Stimulated activated CD4-positive, alpha-beta T cell treated with anti-CD3 and anti-CD28 coated beads, Interleukin-15, amount 100 ng/mL, for 24 hours (primary cell): ENCODE results near the gene AFF2.

Experiments
- DNase-seq: peaks from one replicate; pipeline ENCODE4 v3.0.0-alpha.2; 2020

Gene AFF2

DNA sequence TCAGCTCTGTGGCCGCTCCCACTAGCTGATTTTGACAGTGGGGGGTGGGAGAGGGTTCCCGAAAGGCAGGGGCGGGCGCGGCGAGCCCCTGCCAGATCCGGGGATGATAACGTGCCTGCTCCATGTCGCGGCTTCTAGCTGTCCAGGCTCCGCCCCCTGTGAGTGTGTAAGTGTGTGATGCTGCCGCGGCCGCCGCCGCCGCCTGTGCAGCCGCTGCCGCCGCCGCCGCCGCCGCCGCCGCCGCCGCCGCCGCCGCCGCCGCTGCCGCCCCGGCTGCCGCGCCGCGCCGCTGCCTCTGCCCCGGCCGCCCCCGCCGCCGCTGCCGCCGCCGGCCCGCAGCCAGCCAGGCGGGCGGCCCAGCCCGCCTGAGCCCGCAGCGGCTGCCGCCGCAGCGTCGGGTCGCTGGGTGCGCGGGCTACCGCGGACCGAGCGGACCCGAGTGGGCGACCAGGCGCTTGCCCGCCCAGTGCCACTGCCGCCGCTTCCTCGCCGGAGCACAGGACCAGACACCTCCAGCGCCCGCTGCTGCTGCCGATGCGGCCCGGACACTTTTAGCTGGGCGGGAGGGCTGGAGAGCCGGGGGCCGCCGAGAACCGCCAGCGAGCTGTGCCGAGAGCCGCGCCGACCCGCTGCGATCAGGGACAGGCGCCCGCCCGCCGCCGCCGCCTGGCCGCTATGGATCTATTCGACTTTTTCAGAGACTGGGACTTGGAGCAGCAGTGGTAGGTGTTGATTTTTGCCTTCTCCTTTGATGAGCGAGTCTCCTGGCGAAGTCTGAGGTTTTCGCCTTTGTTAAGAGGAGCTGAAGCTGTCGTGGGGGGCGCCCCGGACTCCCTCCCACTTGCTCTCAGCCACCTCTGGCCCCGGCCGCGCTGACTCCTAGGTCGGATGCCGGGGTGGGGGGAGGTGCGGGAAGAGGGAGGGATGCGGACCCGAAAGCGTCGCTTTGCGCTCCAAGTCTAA lies at the start of gene AFF2:
Gene AFF2 (plus strand): TSS at position 195 of the 963 bp plus-strand sequence. CDS start 481 bp downstream, at position 676.
- peak; percentile 70 for DNase-seq

DNA sequence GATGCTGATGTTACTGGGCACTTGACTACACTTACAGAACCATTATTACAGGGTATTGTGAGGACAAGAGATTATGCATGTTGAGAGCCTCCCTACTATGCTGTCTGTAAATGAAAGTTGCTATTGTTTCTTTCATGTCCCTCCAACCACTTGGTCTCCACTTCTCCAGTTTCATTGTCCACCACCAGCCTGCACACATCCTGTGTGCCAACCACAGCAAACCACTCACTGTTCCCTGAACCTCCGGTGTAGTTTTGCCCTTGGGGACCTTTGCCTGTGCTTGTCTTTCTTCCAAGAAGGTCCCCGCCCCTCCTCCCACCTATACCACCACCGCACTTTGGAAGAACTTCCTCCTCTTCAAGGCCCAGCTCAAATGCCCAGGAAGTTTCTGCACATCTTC lies 43.1 kb upstream of the AFF2 start:
- DNase-seq: no peak

DNA sequence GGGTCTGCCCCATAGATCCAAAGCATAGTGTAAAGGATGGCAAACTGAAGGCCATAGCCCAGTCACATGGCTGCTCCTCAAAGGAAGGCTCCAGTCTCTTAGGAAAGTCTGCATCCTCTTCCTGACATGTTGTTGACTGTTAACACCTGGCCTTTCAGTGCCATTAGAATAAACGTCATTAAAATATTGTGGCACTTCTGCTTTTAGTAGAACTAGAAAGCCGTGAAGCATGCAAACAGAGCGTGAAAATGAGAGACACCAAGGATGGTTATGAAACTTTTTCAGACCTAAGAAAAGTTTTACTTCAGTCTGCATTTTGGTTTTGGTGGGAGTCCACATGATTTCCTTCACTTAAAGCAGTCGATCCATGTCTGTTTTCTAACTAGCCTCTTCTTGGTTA lies 41.1 kb upstream of the AFF2 start:
- DNase-seq: no peak

DNA sequence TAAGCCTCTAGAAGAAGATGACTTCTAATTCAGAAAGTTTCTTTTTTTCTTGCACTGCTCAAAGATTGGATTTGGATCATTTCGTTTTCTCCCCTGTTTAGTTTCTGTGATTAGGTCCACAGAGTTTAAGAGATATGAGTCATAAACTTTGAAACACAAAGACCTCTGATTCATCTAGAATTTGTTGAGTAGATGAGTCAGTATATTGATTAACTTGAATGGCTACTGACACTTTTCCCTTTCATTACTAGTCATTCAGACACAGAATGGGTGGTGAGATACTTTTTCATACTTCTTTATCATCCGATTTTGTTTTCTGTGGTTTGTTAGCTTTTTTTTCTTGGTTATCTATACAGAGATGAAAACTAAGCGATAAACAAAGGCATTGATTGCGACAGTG lies 34.1 kb upstream of the AFF2 start:
- DNase-seq: no peak

DNA sequence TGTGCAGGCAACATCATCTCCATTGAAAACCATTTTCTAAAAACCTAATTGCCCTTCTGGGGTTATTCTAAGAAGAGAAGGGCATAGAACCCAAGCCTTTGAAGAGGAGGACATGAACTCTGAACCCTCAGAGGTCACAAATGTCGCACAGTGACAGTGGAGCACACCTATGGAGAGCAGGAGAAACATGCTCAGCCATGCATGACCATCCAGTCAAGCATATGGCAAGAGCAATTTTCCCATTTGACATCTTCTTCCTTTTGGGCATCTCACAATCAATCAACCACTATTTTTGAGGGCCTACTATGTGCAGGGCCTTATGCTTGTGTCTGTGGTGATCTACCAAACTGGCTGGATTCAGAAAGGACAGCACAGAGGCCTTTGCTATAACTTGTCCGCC lies 30.1 kb upstream of the AFF2 start:
- DNase-seq: no peak

DNA sequence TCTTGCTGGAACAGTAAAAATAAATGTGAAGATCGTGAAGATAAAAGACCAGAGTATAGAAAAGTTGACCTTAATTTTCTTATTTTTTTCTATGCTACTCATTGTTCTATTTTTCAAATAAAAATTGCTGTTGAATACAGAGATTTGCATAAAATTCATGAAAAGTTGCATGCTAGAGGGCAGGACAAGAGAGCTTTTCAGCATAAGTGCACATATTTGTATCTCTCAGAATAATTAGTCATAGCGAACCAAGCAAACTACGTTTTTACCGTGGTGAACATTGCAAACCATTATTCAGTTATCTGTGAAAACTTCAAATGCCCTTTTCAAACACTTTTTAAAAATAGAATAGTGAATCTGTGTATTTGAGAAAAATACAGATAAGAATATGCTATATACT lies 26.4 kb upstream of the AFF2 start:
- DNase-seq: no peak

DNA sequence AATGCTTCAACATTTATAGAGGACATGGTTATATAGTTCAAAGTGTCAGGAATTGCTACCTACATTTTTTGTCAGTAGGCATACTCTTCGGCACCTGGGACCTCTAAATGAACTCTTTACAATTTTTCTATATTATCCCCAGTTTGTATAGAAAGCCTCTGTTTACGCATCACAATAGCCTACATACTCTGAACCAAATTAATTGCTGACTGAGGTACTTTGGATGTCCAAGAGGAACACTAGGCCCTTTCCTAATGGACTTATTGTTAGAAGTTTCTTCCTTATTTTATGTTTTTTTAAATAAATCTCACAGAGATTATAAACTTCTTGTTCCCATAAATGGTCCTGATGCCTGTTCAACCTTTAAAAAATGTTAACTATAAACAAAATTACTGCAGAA lies 8.4 kb upstream of the AFF2 start:
- no peak for DNase-seq

DNA sequence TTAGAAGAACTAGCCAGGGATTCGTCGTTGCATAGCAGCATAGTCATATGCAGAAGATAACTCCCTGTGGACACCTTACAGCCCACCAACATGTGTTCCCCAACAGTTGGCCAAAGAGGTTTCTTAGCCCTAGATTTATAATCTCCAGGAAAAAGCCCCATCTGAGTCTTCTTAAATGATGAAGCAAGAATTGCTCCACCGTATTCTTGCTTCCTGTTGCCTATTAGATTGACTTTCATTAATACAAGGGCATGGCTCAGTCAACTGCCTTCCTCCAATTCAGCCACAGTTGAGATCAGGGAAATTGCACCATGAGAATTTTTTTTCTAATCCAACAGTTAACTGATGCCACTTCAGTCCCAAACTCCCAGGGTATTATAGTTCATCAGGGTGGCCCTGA lies 5.2 kb upstream of the AFF2 start:
- DNase-seq: no peak

DNA sequence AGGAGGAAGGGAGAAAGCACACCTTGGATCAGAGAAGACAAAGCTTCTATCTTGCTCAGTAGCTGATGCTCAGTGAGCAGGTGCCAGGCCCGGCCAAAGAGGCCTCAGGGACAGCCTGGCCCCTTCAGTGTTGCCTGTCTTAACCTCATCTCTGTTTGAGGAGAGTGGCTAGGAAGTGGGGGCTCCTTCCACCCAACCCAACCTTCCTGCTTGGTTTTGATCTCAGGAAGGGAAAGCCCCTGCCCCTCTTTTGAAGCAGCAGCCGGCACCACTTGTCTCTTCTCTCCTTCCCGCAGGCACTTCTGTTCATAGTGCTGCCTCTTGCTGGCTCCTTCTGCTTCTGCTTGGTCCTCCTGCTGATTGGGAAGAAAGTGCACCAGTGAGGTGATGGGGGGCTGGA lies 2.4 kb upstream of the AFF2 start:
- DNase-seq: no peak

DNA sequence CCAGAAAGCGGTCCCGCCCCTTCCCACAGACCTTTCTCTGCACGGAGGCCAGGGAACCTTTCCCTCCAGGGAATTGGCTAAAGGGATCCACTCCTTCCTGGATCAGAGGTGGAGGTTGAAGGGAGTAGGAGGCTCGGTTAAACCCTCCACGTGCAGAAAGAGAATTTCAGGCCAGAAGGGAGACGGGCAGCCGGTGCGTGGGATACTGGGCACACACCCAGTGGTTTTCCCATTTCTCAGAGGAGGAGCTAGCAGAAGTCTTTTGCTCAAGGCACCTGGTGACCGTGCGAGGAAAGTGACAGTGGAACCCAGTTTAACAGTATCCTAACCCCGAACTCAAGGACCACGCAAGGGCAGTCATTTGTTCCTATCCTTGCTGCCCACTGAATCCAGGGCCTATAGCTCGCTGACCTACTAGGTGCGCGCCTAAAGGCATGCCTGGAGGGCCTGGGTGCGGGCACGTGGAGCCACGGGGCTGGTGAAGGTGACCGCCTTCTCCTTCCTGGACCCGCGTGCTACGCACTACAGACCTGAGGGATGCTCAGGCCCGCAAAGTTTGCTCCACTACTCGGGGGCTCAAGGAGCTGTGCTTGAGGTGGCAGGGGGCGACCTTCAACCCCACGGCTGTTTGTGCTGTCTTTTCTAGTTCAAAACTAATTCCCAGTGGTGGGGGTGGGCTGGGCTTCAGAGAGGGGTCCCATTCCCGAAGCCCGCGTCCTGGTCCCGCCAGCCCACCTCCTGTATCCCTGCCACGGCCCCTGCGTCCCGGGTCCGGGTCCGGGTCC lies 587 bp upstream of the AFF2 start:
- DNase-seq: no peak

DNA sequence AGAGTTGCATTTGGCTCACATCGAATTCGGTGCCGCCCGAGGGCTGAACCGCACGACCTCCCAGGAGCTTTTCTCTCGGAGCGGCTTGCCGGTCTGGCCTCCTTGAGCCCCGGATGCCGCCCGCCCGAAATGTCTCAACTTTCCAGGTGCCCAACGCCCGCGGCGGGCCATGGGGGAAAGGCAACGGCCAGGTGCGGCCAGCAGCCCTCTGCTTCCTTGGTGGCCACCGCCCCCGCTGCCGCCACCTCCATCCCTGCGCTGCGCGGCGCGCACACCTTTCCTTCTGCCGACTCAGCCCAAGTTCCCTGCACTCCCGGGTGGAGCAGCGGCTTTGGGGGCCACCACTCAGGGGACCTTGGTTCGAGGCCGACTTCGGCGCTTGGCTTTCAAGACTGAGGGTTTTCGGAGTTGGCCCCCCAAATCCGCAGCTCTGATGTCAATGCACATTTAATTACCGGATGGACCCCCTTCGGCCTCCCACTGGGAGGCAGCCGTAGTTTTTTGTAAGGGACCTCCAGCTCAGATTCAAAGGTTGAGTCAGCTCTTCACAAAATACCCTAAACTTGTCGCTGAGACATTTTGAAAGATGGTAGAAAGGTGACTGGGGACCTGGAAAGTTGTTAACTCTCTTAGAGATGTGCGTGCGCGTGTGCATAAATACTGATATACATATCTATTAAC lies 1.1 kb downstream of the AFF2 start:
- peak; percentile 21 for DNase-seq

DNA sequence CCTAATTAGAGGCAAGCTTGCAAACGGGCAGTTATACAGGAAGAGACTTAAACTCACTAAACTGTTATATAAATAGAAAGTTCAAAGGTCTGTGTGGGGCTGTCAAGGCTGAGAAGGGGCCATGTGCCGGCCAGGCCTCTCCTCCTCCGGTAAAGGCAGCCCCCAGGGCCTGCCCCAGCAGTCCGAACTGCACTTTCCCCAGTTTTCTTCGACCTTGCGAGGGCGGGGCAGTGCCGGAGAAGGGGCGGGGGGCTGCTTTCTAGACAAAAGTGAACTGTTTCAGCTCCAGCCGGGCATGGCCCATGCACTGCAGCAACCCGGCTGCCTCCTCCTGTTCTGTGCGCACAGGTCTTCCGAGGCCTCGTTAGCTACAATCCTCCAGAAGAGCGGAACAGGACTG lies 4.1 kb downstream of the AFF2 start:
- DNase-seq: no peak

DNA sequence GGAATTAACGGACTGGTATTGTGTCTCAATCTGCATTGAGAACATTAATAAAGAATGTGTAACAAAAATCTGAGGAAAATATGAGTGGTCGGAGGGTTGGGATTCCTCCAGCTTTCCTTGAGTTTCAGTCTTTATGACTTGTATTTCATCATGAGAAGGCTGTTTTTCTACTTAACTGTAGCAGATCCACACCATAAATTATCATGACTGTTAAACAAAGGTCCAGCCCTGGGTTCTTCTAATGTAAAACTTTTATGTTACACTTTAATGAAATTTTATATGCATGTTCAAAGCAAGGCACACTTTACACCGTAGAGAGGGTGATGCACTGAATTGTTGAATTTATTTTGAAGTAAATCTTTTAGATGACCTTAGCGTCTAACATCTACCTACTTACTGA lies 7.0 kb downstream of the AFF2 start:
- no peak for DNase-seq

DNA sequence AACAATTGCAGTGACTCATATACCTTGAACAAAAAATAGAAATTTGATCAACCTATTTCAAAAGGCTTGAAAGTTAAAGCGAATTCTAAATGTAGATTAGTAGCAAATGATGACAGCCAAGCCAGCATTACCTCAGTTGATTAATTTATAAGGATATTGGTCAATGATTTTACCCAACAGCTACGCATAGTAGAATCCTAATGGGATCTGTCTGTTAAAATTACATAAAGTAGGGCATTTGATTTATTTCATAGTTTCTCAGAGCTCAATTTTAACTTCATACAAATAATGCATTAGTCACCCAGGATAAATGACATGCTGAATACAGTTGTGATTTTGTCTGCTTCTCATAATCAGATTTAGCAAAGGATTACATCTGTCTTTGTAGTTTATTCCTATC lies 12.0 kb downstream of the AFF2 start:
- no peak for DNase-seq

DNA sequence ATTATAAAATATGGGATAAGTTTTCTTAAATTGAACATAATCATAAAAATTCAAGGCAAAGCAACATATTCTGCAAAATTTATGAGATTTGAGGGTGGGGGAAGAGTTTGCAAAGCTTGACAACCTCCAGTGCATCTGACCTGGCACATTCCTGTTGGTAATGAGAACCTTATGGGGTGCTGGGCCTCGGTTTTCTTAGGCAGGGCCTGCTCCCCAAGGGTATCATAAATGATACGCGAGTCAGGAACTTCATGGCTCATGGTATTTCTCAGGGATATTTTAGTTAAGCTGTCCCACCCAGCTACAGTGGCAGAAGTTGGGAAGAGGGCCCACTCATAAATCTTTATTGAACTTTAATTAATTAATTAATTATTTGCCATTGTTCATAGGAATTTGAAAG lies 13.2 kb downstream of the AFF2 start:
- DNase-seq: no peak

DNA sequence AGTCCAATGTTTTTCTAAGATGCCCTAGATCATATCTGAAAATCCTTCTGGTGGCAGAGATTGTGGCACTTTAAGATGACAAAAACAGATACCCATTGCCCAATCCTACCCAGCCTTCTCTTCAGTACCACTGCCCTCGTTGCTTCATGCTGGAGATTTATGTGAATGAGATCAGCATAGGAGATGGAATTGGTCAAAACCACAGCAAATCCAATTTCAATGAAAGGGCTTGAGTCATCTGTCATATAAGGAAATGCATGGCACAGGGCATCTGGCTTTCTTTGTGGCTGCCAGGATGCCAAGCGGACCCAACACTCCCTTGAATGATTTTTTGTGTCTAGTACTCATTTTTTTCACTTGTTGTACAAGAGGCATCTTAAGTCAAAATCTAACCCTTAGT lies 16.8 kb downstream of the AFF2 start:
- DNase-seq: no peak

DNA sequence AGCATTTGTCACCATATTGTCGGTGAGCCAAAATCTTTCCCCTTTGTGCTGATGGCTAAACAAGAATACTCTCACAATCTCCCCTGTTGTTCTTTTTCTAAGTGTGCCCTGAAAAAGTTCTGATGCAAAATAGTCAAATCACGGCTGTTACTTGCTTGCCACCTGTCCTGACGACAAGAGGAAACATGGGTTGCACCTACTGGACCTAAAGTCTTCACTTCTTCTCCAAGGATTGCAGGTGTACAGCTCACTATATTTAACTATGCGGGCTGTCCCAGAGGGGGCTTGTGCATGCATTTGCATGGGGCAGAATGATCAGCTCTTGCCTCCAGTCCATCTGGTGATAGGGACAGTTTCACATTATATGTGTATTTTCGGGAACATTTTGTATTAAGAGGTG lies 21.6 kb downstream of the AFF2 start:
- DNase-seq: no peak

DNA sequence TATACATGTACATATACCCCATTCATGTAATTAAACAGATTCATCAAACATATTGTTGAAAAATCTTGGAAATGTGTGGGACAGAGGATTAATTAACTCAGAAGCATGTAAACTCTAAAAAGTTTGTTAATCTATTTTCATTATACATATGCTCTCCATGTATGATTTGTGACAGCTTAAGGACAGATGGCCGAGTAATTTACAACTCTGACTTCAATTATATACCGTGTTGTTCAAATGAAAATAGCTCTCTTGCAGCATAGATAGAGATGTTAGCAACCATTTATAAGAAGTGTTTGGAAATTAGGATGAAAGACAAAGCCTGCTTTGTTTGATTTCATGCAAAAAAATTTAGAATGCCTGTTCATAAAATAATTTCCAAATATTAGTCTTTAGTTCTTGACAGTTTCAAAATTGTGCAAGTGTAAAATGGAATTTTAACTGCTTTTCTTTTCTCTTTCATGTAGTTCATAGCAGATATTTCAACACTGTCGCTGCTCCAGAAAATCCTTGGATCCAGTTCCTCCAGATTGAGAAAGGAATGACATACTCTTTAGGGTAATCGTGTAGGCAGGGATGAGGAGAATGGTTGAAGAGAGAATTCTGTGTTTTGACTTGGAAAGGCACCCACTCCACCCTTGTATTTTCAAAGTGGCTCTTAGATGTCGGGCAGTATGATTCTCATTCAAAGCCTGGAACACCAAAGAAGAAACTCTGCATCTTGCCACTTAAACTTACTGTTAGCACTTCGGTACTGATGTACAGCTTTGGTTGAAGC lies 23.1 kb downstream of the AFF2 start:
- no peak for DNase-seq

DNA sequence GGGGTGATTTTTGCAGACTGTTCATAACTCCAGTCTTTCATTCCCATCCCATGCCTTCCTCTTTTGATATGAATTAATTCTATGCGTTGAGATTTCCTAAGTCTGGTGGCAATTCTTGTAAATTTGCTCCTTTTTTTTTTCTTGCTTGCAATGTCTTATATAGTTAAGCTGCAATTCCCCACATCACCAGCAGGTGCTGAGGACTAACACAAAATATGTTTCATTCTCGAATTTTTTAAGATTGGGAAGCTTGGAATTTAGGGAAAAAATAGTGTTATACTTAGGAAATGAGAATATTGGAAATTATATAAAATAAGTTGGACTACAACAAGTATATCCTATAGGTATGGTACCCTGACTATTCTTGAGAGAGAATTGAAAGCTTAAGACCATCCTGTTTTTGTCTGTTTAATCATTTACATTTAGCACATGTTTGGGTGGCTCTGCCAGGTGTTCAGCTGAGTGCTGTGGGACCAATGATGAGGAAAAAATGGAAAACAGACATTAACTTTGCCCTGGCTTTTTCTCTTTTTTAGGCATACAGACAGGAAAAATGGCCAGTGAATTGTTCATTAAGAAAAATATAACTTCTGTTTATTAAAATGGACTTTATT lies 30.2 kb downstream of the AFF2 start:
- peak; percentile 15 for DNase-seq

DNA sequence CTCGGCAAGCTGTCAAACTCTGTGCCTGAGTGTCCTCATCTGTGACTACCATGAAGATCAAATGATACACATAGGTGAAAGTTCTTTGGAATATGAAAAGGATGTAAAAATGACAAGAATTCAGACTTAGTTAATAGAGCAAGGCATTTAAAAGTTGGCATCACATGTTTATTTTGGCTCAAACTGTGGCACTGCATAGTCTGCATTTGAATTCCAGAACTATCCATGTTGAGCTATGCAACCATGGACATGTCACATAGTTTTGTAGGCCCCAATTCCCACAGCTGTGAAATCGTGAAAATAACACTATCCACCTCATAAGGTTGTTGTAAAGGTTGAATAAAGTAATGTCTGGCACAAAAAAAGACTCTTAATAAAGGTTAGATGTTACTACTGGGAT lies 33.9 kb downstream of the AFF2 start:
- no peak for DNase-seq

DNA sequence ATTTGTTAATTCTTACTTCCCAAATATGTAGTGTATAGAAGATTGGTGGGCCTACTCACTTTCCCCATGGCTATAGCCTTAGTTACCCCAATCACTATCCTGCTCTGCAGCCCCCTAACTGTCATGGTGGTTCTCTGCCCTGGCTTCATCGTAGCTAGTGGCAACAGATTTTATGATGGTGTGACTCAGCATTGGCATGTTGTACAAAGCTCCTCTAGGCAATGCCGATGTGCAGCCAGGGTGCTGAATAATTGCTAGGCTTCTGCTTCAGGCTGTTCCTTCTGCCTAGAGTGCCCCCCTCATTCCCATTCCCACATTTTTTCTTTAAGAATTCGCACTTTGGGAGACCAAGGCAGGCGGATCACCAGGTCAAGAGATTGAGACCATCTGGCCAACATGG lies 35.2 kb downstream of the AFF2 start:
- DNase-seq: no peak

DNA sequence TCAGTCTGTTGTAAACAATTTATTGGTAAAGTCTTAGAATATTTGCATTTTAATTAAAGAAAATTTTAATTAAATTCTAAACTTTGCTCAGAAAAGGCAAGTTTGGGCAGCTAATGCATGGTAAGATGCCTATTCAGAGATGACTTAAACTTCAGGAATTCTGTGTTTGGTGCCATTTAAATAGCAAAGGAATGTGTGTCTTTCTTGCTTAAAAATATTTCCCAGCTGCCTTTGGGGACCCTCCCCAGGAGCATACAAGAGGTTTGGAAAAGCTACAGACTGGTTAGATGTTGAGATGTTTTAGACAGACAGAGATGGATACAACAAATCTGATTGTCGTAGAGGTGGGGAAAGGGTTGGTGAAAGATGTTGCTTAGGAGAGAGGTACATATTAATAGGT lies 36.5 kb downstream of the AFF2 start:
- no peak for DNase-seq
